ENCODE measurements around the gene EFL1. TPM values are rescaled to one million over a fixed set of nuclear protein-coding genes. Genes with fewer than 3 reads are reported as not detected.
"Not testable (repeated sequence)": the region's sequence is repeated elsewhere in the genome, so short reads cannot be mapped to it uniquely, and the experiment has no call there.

Gene EFL1
- total RNA-seq, 1 donor from 2014 or later, result 24.7 TPM

DNA sequence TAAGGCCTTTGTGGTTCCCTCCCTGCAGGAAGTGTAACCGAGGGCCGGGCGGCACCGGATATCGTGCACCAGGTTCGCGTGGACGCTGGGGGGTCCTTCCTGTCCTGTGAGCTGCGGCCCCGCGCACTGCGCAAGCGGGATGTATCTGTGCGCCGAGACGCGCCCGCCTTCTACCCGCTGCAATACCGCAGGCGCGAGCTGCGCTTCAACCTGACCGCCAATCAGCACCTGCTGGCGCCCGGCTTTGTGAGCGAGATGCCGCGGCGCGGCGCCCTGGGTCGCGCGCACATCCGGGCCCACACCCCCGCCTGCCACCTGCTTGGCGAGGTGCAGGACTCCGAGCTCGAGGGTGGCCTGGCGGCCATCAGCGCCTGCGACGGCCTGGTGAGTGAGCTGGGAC is 36.0 kb upstream of the EFL1 start:
- H3K27me3 ChIP-seq (ENCODE audit: low read depth), result no peaks in the 10 kb centered on the region
- H3K27ac ChIP-seq, result no peak overlapping the region
- H3K9me3 ChIP-seq, result no peaks in the 10 kb centered on the region
- TF ChIP-seq, protein P1, sequence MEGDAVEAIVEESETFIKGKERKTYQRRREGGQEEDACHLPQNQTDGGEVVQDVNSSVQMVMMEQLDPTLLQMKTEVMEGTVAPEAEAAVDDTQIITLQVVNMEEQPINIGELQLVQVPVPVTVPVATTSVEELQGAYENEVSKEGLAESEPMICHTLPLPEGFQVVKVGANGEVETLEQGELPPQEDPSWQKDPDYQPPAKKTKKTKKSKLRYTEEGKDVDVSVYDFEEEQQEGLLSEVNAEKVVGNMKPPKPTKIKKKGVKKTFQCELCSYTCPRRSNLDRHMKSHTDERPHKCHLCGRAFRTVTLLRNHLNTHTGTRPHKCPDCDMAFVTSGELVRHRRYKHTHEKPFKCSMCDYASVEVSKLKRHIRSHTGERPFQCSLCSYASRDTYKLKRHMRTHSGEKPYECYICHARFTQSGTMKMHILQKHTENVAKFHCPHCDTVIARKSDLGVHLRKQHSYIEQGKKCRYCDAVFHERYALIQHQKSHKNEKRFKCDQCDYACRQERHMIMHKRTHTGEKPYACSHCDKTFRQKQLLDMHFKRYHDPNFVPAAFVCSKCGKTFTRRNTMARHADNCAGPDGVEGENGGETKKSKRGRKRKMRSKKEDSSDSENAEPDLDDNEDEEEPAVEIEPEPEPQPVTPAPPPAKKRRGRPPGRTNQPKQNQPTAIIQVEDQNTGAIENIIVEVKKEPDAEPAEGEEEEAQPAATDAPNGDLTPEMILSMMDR (IDR thresholded peaks at IDR 0.05), result no peak
- intact Hi-C loops (cut with DNase I), result no loop called here
- DNase-seq, result no peak
- H3K4me1 ChIP-seq, result no peaks in the 10 kb centered on the region
- ATAC-seq, result peak; percentile 28 to 45
- no peaks in the 10 kb centered on the region for H3K36me3 ChIP-seq
- no peak overlapping the region for H3K4me3 ChIP-seq

DNA sequence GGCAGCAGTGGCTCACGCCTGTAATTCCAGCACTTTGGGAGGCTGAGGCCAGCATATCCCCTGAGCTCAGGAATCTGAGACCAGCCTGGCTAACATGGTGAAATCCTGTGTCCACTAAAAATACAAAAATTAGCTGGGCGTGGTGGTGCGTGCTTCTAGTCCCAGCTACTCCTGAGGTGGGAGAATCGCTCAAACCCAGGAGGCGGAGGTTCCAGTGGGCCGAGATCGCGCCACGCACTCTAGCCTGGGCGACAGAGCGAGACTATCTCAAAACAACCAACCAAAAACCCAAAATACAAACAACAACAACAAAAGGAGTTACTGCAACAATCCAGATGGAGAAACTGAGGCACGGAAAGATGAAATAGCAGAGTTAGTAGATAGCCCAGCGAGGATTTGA is 35.5 kb upstream of the EFL1 start:
- intact Hi-C loops (cut with DNase I), result no loop called here

DNA sequence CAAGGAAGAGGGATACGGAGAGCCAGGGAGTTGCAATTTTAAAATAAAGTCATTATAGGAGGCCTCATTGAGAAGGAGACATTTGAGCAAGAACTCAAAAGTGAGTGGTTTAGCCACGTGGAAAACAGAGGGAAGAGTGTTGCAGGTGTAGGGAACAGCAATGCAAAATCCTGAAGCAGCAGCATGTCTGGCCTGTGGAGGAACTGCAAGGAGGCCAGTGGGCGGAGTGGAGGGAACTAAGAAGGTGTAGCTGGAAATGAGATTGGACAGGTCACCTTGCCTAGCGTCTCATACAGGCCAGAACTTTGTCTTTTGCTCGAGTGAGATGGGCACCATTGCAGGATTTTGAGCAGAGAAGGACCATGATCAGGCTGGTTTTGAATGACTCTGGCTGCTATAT is 35.0 kb upstream of the EFL1 start:
- H3K9me3 ChIP-seq, result no peaks in the 10 kb centered on the region
- no peaks in the 10 kb centered on the region for H3K36me3 ChIP-seq
- ATAC-seq, result no peak
- H3K27me3 ChIP-seq (ENCODE audit: low read depth), result no peaks in the 10 kb centered on the region
- intact Hi-C loops (cut with DNase I), result no loop called here
- TF ChIP-seq, protein P1 (IDR thresholded peaks at IDR 0.05), result no peak
- no peak for DNase-seq
- H3K4me1 ChIP-seq, result no peaks in the 10 kb centered on the region
- no peak overlapping the region for H3K27ac ChIP-seq
- no peak overlapping the region for H3K4me3 ChIP-seq

More for the DNA sequence above, 35.5 kb upstream of the EFL1 start:
- Histone ChIP-seq H3K27ac (no peak overlapping the region), H3K9me3 (no peaks in the 10 kb centered on the region), H3K4me1 (no peaks in the 10 kb centered on the region), H3K36me3 (no peaks in the 10 kb centered on the region), H3K4me3 (no peak overlapping the region), H3K27me3 (ENCODE audit: low read depth) (no peaks in the 10 kb centered on the region)
- TF ChIP-seq, protein P1 (IDR thresholded peaks at IDR 0.05), result no peak
- DNase-seq (no peak), ATAC-seq (no peak)

DNA sequence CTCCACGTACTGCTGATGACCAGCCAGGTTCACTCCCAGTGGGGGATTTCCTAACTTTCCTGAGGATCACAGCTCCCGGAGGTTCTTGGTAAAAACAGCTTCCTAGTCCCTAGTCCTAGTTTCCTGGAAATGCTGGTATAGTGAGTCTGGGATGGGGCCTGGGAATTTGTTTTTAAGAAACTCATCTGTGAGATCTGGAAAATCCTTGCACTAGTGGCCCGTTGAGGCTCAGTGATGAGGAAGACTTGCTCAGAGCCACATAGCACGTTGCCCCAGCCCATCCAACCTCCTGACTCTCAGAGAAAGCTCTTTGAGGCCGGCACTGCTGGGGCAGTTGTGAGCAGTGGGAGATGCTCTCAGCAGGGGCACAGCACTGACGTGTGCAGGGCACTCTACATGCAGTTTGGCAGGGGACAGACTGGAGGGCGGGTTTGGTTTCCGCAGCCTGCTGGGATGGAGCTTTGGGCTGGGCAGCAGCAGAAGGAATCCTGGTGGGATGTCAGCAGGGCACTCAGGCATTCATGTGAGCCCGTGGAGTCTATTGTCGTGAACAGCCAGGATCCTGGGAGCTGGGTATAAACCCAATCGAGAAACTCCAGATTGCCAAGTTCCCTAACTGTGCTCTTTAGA is 31.6 kb upstream of the EFL1 start:
- intact Hi-C loops (cut with DNase I), result no loop called here
- no peak for DNase-seq

DNA sequence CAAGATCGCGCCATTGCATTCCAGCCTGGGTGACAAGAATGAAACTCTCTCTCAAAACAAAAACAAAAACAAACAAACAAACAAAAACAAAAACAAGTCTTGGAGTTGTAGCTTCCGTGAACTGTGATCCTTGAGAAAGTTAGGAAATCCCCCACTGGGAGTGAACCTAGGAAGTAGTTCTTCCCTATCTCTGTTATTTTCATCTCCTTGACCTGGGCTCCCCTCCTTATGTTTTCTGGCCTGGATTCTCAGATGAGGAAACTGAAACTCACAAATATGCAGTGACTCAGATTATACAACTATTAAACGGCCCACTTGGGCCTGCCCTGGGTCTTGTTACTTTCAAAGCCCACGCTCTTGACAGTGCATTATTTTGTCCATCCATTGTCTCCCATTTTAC is 29.7 kb upstream of the EFL1 start:
- intact Hi-C loops (cut with DNase I), result no loop called here
- DNase-seq, result no peak
- H3K27me3 ChIP-seq (ENCODE audit: low read depth), result no peaks in the 10 kb centered on the region
- H3K4me1 ChIP-seq, result no peaks in the 10 kb centered on the region
- H3K9me3 ChIP-seq, result no peaks in the 10 kb centered on the region
- no peak overlapping the region for H3K4me3 ChIP-seq
- H3K36me3 ChIP-seq, result no peaks in the 10 kb centered on the region
- ATAC-seq, result no peak
- TF ChIP-seq, protein P1 (IDR thresholded peaks at IDR 0.05), result no peak
- H3K27ac ChIP-seq, result no peak overlapping the region

More for the DNA sequence above, 31.6 kb upstream of the EFL1 start:
- Histone ChIP-seq H3K36me3 (no peaks in the 10 kb centered on the region), H3K4me1 (no peaks in the 10 kb centered on the region), H3K27me3 (ENCODE audit: low read depth) (no peaks in the 10 kb centered on the region), H3K4me3 (no peak overlapping the region), H3K9me3 (no peaks in the 10 kb centered on the region), H3K27ac (no peak overlapping the region)
- no peak for ATAC-seq
- TF ChIP-seq, protein P1 (IDR thresholded peaks at IDR 0.05), result no peak

DNA sequence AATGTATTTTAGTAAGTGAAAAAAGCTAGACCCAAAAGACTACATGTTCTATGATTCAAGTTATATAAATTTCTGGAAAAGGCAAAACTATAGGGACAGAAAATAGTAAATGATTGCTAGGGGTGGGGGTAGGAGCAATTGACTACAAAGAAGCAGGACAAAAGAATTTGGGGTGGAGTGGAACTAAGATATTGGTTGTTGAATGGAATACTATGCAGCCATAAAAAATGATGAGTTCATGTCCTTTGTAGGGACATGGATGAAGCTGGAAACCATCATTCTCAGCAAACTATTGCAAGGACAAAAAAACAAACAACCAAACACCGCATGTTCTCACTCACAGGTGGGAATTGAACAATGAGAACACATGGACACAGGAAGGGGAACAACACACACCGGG is 25.7 kb upstream of the EFL1 start:
- H3K4me1 ChIP-seq, ATAC-seq, H3K4me3 ChIP-seq: not testable (repeated sequence)

DNA sequence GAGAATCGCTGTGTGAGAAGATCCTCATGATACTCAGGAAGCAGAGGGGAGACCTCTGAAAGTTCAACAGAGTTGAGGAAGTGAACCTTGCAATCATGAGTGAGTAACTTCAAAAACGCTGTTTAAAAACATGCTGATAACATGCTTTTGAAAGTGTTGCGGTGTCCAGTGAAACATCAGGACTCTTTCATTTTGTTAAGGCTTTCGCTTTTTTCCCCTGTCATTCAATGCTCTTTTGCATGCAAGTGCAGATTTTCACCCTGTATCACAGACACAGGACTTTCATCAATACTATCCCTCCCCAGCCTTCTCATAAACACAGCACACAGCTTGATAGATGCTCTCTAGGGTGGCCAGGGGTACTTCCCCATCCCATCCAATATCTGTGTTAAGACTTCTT is 23.9 kb upstream of the EFL1 start:
- ATAC-seq; H3K27me3 ChIP-seq (ENCODE audit: low read depth); H3K27ac ChIP-seq; DNase-seq; H3K36me3 ChIP-seq; H3K4me1 ChIP-seq; H3K4me3 ChIP-seq; H3K9me3 ChIP-seq; intact Hi-C loops (cut with DNase I): not testable (repeated sequence)

More for the DNA sequence above, 25.7 kb upstream of the EFL1 start:
- DNase-seq; H3K27ac ChIP-seq; H3K27me3 ChIP-seq (ENCODE audit: low read depth); intact Hi-C loops (cut with DNase I); H3K9me3 ChIP-seq; H3K36me3 ChIP-seq: not testable (repeated sequence)

DNA sequence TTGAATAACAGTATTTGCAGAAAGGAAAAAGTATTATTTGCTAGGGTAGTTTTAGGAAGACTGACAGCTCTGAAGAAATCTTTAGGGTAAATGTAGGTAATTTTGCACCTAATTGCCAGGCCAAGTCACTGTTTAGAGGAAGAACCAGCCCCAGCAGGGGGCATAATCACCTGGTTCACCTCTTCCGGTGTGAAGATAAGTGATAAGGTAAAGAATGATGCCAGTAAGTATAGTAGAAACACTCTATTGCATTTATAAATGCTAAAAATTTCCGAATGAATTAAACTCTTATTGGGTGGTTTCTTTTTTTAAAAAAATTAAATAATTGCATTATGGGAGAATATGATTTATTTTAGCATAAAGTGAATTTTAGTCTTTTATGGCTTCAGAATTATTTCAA is 21.8 kb upstream of the EFL1 start:
- intact Hi-C loops (cut with DNase I); H3K27ac ChIP-seq; H3K4me3 ChIP-seq; DNase-seq; H3K4me1 ChIP-seq; ATAC-seq; H3K36me3 ChIP-seq; H3K9me3 ChIP-seq; H3K27me3 ChIP-seq (ENCODE audit: low read depth): not testable (repeated sequence)

DNA sequence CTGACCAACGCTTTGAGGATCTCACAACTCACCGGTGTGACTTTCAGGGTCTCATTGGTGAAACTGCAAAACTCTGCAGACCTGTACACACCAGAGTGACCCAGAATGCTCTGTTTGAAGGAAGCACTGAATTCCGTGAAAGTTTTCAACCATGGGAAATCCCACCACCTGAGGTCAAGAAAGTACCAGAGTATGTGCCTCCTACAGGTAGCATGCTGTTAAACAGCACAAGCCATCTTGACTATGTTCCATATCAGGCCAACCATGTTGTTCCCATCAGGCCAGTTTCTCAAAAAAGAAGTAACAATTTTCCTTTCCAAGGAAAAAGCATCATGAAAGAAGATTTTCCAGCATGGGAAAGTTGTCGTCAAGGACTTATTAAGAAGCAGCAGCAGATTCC is 19.9 kb upstream of the EFL1 start:
- H3K27ac ChIP-seq; intact Hi-C loops (cut with DNase I); H3K36me3 ChIP-seq; H3K4me1 ChIP-seq; ATAC-seq; H3K4me3 ChIP-seq; DNase-seq; H3K27me3 ChIP-seq (ENCODE audit: low read depth); H3K9me3 ChIP-seq: not testable (repeated sequence)

All from lower lobe of right lung (tissue), 2 donors.